22Rv1 (cell line): Measurements from ENCODE around the gene TIAM2.

Experiments
- CTCF ChIP-seq: fragments of 450-650 bp; IDR thresholded peaks from 2 replicates; pipeline ENCODE4 v1.5.1; 2017; ENCODE audit warnings: mild to moderate bottlenecking
- ZFX ChIP-seq: fragments of 450-650 bp; IDR thresholded peaks from 2 replicates; pipeline ENCODE4 v1.6.1; 2017; ENCODE audit warnings: antibody characterized with exemption, borderline replicate concordance

GRCh38 chr6:155271145-155271544, 276.0 kb downstream of the TIAM2 start:
- TF ChIP-seq CTCF (no peak), ZFX (no peak)
